Suprapubic skin (tissue), 4 donors: Measurements from ENCODE around the gene UBAC1.

Experiments
- CTCF ChIP-seq, 2 donors: fragments of 200-600 bp in 1 of 2; fragments of 450-650 bp in 1 of 2; sonication (generic) in 1 of 2; IDR thresholded peaks; one replicate each; pipeline ENCODE4 v1.5.1; 2016 to 2019; ENCODE audit warnings: antibody characterized with exemption in 2 of 2, mild to moderate bottlenecking in 1 of 2, moderate library complexity in 1 of 2
- EP300 ChIP-seq: sonication (generic); formaldehyde crosslinking; IDR thresholded peaks from one replicate; pipeline ENCODE4 v1.6.1; 2017; ENCODE audit warnings: antibody characterized with exemption
- POLR2AphosphoS5 ChIP-seq, 3 donors: sonication (generic); formaldehyde crosslinking; IDR thresholded peaks; one replicate each; pipeline ENCODE4 v1.6.1; 2017; ENCODE audit warnings: antibody characterized with exemption in 3 of 3

DNA sequence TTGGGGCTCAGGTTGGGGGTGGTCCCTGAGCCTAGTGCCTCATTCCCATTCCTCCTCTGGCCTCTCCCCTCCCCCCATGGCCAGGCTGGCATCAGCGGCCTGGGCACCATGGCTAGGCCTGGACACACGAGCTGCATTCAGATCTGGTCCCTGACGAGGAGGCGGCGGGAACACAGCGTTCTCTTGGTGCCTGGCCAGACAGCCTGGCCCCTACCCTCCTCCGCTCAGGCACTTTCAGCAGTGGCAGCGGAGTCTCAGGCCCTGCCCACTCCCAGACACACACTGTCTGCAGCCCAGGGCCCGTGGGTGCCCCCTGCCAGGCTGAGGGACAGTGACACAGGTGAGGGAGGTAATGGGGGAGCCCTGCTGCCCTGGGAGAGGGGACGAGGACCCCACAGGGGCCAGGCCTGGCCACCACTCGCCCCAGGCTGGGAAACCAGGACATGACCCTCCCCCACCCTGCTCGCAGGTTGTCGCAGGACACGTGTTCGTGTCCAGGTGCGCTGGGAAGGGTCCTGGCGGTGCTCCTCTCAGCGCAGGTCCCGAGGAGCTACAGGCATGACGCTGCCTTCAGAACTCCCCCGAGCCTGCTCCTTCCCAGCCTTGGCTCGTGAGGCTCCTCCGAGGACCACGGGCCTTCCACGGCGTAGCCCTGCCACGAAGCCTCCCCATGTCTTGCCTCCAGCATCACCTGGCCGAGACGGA is 19.9 kb upstream of the UBAC1 start:
- no peak for TF ChIP-seq CTCF (IDR thresholded peaks at IDR 0.05)
- no peak for TF ChIP-seq EP300
- TF ChIP-seq POLR2AphosphoS5 (IDR thresholded peaks at IDR 0.05): no peak
